Lower lobe of right lung (tissue), 2 donors: Measurements from ENCODE around the gene EXOG. TPM values are rescaled to one million over a fixed set of nuclear protein-coding genes. Genes with fewer than 3 reads are reported as not detected.
A peak's percentile ranks its signal among the peaks of the same experiment; 100 is the strongest.

ENCODE experiments used
- ATAC-seq, 2 donors: fragments of 200-7000 bp; cut with Tn5 transposase; one replicate each; pipeline ENCODE4 v1.9.1; 2020 to 2022; ENCODE audit warnings: mild to moderate bottlenecking in 2 of 2, moderate library complexity in 2 of 2
- DNase-seq: peaks from one replicate; pipeline ENCODE4 v3.0.0-alpha.2; 2020
- H3K27ac ChIP-seq: fragments of 200-600 bp; one replicate; pipeline ENCODE4 v1.8.0; 2022
- H3K27me3 ChIP-seq: fragments of 200-600 bp; one replicate; pipeline ENCODE4 v1.8.0; 2022; ENCODE audit warnings: low read depth
- H3K36me3 ChIP-seq: fragments of 200-600 bp; one replicate; pipeline ENCODE4 v1.8.0; 2022; ENCODE audit warnings: mild to moderate bottlenecking
- H3K4me1 ChIP-seq: fragments of 200-600 bp; one replicate; pipeline ENCODE4 v1.8.0; 2022
- H3K4me3 ChIP-seq: fragments of 200-600 bp; one replicate; pipeline ENCODE4 v1.8.0; 2022; ENCODE audit warnings: mild to moderate bottlenecking
- H3K9me3 ChIP-seq: fragments of 200-600 bp; one replicate; pipeline ENCODE4 v1.8.0; 2022
- intact Hi-C: fragments of 100-400 bp; cut with DNase I; formaldehyde crosslinking; loops from one replicate; pipeline ENCODE4 v1.11.0; 2022
- total RNA-seq: library from RNA; stranded (reverse); fragmentation: NEBNext Ultra II Directional; extraction: Animal tissue kit (Norgen Biotek cat#: 25700); gene quantifications from one replicate; pipeline ENCODE4 v1.2.1, GENCODE V29; 2021
- TF ChIP-seq, protein P1 (sequence below): fragments of 200-600 bp; IDR thresholded peaks from one replicate; pipeline ENCODE4 v1.8.0; 2022; ENCODE audit warnings: antibody characterized with exemption, mild to moderate bottlenecking
- donor health status: DM: no; HTN: yes; CAD: no; lungs with severe emphysema.

The EXOG gene
- total RNA-seq, 1 donor from 2014 or later = 12.3 TPM

DNA sequence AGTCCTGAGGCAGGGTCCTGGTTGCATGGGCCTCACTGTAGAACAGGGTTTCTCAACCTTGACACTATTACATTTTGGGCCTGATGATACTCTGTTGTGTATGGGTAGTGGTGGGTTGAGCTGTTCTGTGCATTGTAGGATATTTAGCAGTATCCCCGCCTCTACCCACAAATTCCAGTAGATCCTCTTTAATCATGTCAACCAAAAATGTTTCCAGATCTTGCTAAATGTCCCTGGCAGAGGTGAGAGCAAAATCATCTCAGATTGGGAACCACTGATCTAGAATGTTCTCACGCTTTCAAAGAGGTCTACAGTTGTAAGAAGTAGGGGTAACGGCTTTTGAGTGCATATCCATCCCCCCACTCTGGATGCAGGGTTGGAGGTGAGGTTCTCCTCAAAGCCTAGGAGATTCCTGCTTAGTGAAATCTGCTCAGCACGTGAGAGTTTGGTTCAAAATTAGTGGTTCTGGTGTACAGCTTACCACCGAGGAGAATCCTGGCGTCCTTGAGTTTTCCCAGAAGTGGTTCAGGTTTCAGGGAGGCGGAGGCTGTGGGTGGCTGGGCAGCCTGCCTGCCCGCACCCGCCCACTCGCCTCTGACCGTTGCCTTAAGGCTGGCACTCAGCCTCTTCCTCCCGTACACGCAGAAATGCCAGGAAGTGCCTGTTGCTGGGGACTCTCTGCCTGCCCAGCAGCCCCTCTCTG, 37.2 kb upstream of the EXOG start:
- TF ChIP-seq, protein P1, sequence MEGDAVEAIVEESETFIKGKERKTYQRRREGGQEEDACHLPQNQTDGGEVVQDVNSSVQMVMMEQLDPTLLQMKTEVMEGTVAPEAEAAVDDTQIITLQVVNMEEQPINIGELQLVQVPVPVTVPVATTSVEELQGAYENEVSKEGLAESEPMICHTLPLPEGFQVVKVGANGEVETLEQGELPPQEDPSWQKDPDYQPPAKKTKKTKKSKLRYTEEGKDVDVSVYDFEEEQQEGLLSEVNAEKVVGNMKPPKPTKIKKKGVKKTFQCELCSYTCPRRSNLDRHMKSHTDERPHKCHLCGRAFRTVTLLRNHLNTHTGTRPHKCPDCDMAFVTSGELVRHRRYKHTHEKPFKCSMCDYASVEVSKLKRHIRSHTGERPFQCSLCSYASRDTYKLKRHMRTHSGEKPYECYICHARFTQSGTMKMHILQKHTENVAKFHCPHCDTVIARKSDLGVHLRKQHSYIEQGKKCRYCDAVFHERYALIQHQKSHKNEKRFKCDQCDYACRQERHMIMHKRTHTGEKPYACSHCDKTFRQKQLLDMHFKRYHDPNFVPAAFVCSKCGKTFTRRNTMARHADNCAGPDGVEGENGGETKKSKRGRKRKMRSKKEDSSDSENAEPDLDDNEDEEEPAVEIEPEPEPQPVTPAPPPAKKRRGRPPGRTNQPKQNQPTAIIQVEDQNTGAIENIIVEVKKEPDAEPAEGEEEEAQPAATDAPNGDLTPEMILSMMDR = no peak
- H3K27ac ChIP-seq = peak overlapping the region; percentile 71
- H3K9me3 ChIP-seq = no peaks in the 10 kb centered on the region
- ATAC-seq = peak; percentile 78 to 79
- peak overlapping the region; percentile 29 for H3K4me3 ChIP-seq
- peaks cover 50% of the 10 kb centered on the region for H3K4me1 ChIP-seq
- peak; percentile 80 for DNase-seq
- intact Hi-C loops = no loop called here
- no peaks in the 10 kb centered on the region for H3K36me3 ChIP-seq
- no peaks in the 10 kb centered on the region for H3K27me3 ChIP-seq

DNA sequence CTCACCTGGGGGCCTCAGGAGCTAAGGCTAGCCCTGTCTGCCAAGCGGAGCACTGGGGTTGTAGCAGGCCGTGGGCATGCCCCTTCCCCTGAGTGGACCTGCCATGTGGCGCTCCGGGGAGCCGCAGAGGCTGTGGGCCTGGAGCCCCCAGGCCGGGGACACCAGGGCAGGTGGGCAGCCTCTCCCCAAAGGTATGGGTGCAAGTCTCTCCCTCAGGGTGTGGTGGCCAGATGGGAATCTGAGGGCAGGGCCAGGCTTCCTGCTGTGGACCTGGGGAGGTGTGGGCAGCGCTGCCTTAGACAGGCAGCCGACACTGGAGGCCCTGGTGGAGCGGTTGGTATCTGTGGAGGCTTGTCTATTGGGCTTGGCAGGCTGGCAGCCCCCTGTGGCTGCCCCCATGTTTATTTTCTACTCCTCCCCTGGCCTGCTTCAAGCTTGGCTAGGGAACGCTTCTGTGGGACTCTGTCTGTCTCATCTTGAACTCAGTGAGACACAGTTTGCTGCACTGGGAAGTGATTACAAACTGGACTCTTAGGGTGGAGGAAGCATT, 36.6 kb upstream of the EXOG start:
- Histone ChIP-seq H3K27ac (peak overlapping the region; percentile 71), H3K4me1 (peaks cover 50% of the 10 kb centered on the region), H3K4me3 (peak overlapping the region; percentile 29), H3K36me3 (no peaks in the 10 kb centered on the region), H3K27me3 (no peaks in the 10 kb centered on the region), H3K9me3 (no peaks in the 10 kb centered on the region)
- ATAC-seq (peak; percentile 1 to 2), DNase-seq (no peak)
- intact Hi-C loops = no loop called here
- TF ChIP-seq, protein P1 = no peak

- Histone ChIP-seq H3K4me3 (no peak overlapping the region), H3K36me3 (no peaks in the 10 kb centered on the region), H3K27ac (no peak overlapping the region), H3K9me3 (no peaks in the 10 kb centered on the region), H3K4me1 (peaks cover 47% of the 10 kb centered on the region), H3K27me3 (no peaks in the 10 kb centered on the region)
- DNase-seq = no peak
- ATAC-seq = no peak
- intact Hi-C loops = no loop called here
- TF ChIP-seq, protein P1 = no peak
These were observed 35.5 kb upstream of the EXOG start for GRCh38 chr3:38460377-38461270.

- no peak overlapping the region for H3K4me3 ChIP-seq
- TF ChIP-seq, protein P1 = no peak
- H3K4me1 ChIP-seq = peaks cover 6% of the 10 kb centered on the region
- H3K27me3 ChIP-seq = no peaks in the 10 kb centered on the region
- DNase-seq (no peak), ATAC-seq (no peak)
- intact Hi-C loops = no loop called here
- peaks cover 4% of the 10 kb centered on the region for H3K9me3 ChIP-seq
- H3K36me3 ChIP-seq = no peaks in the 10 kb centered on the region
- no peak overlapping the region for H3K27ac ChIP-seq
These were observed 30.5 kb upstream of the EXOG start for GRCh38 chr3:38465588-38466154.

GRCh38 chr3:38468765-38469164, 27.4 kb upstream of the EXOG start:
- Histone ChIP-seq H3K36me3 (no peaks in the 10 kb centered on the region), H3K9me3 (peaks cover 4% of the 10 kb centered on the region), H3K27me3 (no peaks in the 10 kb centered on the region), H3K27ac (no peak overlapping the region), H3K4me1 (peaks cover 22% of the 10 kb centered on the region), H3K4me3 (no peak overlapping the region)
- TF ChIP-seq, protein P1 = no peak
- intact Hi-C loops = no loop called here
- DNase-seq (no peak), ATAC-seq (no peak)
